Colon (tissue), 2 donors: ENCODE results near the gene TPT1.
"Not testable (repeated sequence)": the region's sequence is repeated elsewhere in the genome, so short reads cannot be mapped to it uniquely, and the experiment has no call there.

Experiments used
- FAIRE-seq: peaks from 2 replicates; lab custom pipeline; 2012; peaks lifted over from hg19 to GRCh38; lab: Jason Lieb, UNC
- donor health status: control.
- donor health status: control.

The TPT1 gene

GRCh38 chr13:45367358-45367757 lies 26.4 kb upstream of the TPT1 start:
- FAIRE-seq, result no peak

- FAIRE-seq, result no peak
Measured at GRCh38 chr13:45365558-45365885, 24.5 kb upstream of the TPT1 start.

- FAIRE-seq, result no peak
Measured at GRCh38 chr13:45364876-45365557, 24.0 kb upstream of the TPT1 start.

GRCh38 chr13:45362939-45363338 lies 22.0 kb upstream of the TPT1 start:
- no peak for FAIRE-seq

- no peak for FAIRE-seq
Measured at GRCh38 chr13:45361596-45362206, 20.7 kb upstream of the TPT1 start.

GRCh38 chr13:45356966-45357672 lies 16.1 kb upstream of the TPT1 start:
- no peak for FAIRE-seq

GRCh38 chr13:45353895-45354294 lies 12.9 kb upstream of the TPT1 start:
- FAIRE-seq, result no peak

GRCh38 chr13:45352031-45352430 lies 11.0 kb upstream of the TPT1 start:
- FAIRE-seq, result no peak

- no peak for FAIRE-seq
Measured at GRCh38 chr13:45350152-45350551, 9.2 kb upstream of the TPT1 start.

- FAIRE-seq, result no peak
Measured at GRCh38 chr13:45349438-45349837, 8.5 kb upstream of the TPT1 start.

GRCh38 chr13:45344064-45344463 lies 3.1 kb upstream of the TPT1 start:
- FAIRE-seq, result not testable (repeated sequence)

GRCh38 chr13:45343102-45343501 lies 2.1 kb upstream of the TPT1 start:
- FAIRE-seq, result not testable (repeated sequence)

GRCh38 chr13:45342668-45343067 lies 1.7 kb upstream of the TPT1 start:
- FAIRE-seq, result not testable (repeated sequence)

GRCh38 chr13:45341799-45342500 lies 967 bp upstream of the TPT1 start:
- FAIRE-seq, result no peak

- no peak for FAIRE-seq
Measured at GRCh38 chr13:45340422-45341033, 455 bp downstream of the TPT1 start.

GRCh38 chr13:45339867-45340266 lies 1.1 kb downstream of the TPT1 start:
- FAIRE-seq, result no peak

GRCh38 chr13:45339399-45339798 lies 1.6 kb downstream of the TPT1 start:
- FAIRE-seq, result no peak

- no peak for FAIRE-seq
Measured at GRCh38 chr13:45337803-45338202, 3.2 kb downstream of the TPT1 start.

- no peak for FAIRE-seq
Measured at GRCh38 chr13:45337395-45337794, 3.6 kb downstream of the TPT1 start.

- no peak for FAIRE-seq
Measured at GRCh38 chr13:45336025-45336800, 4.8 kb downstream of the TPT1 start.

- FAIRE-seq, result no peak
Measured at GRCh38 chr13:45335397-45336024, 5.5 kb downstream of the TPT1 start.
